NB4 (cell line): ENCODE measurements around the gene EI24.

Source experiments
- MAX ChIP-seq: IDR thresholded peaks from 2 replicates; pipeline ENCODE4 v1.6.1; 2011; ENCODE audit warnings: low read depth, low read length
- MYC ChIP-seq: IDR thresholded peaks from 2 replicates; pipeline ENCODE4 v1.6.1; 2011; ENCODE audit warnings: low read depth, low read length
- POLR2A ChIP-seq: IDR thresholded peaks from 2 replicates; pipeline ENCODE4 v1.6.1; 2011; ENCODE audit warnings: mild to moderate bottlenecking; ENCODE audit not compliant: insufficient read length; ENCODE audit errors: extremely low read depth
- TF ChIP-seq, protein P1 (sequence below): IDR thresholded peaks from one replicate; pipeline ENCODE4 v1.5.1; 2012; ENCODE audit warnings: low read depth, low read length

GRCh38 chr11:125532668-125533067 is 36.6 kb upstream of the EI24 start:
- TF ChIP-seq, protein P1, sequence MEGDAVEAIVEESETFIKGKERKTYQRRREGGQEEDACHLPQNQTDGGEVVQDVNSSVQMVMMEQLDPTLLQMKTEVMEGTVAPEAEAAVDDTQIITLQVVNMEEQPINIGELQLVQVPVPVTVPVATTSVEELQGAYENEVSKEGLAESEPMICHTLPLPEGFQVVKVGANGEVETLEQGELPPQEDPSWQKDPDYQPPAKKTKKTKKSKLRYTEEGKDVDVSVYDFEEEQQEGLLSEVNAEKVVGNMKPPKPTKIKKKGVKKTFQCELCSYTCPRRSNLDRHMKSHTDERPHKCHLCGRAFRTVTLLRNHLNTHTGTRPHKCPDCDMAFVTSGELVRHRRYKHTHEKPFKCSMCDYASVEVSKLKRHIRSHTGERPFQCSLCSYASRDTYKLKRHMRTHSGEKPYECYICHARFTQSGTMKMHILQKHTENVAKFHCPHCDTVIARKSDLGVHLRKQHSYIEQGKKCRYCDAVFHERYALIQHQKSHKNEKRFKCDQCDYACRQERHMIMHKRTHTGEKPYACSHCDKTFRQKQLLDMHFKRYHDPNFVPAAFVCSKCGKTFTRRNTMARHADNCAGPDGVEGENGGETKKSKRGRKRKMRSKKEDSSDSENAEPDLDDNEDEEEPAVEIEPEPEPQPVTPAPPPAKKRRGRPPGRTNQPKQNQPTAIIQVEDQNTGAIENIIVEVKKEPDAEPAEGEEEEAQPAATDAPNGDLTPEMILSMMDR, result no peak
- TF ChIP-seq POLR2A (no peak), MYC (no peak), MAX (no peak)
